ENCODE data around the gene PEAK1. TPM values are rescaled to one million over a fixed set of nuclear protein-coding genes. Genes with fewer than 3 reads are reported as not detected.
A peak's percentile ranks its signal among the peaks of the same experiment; 100 is the strongest.

The PEAK1 gene
- total and polyA plus RNA-seq, 2 experiments from 2014 or later = 7.8 to 34.1 TPM

GRCh38 chr15:77312523-77312922 is 107.4 kb downstream of the PEAK1 start:
- Mint-ChIP-seq H3K36me3 (ENCODE audit: low read depth) (no peaks in the 10 kb centered on the region), H3K4me3 (no peak overlapping the region), H3K27me3 (ENCODE audit: insufficient read depth, low read depth, poor library complexity) (peaks cover 1% of the 10 kb centered on the region), H3K9me3 (no peaks in the 10 kb centered on the region), H3K27ac (no peak overlapping the region; the same call in 1 of the 2 replicates), H3K4me1 (peaks cover 11% of the 10 kb centered on the region; the same call in 2 of the 3 replicates)
- Histone ChIP-seq H4K20me1 (replicated peaks; ENCODE audit: insufficient read depth) (no peaks in the 10 kb centered on the region), H3K27me3 (ENCODE audit: insufficient read depth) (no peaks in the 10 kb centered on the region), H3K4me3 (no peak overlapping the region), H3F3A (replicated peaks; ENCODE audit: low read depth) (no peaks in the 10 kb centered on the region), H2AFZ (no peak overlapping the region), H3K79me2 (replicated peaks; ENCODE audit: insufficient read depth) (no peaks in the 10 kb centered on the region), H3K9me2 (ENCODE audit: insufficient read depth) (no peaks in the 10 kb centered on the region), H3K4me1 (ENCODE audit: insufficient read depth) (peaks cover 6% of the 10 kb centered on the region), H3K4me2 (no peak overlapping the region), H3K36me3 (ENCODE audit: insufficient read depth) (no peaks in the 10 kb centered on the region; the same call in 1 of the 2 replicates), H3K27ac (ENCODE audit: low read depth) (0 out of 2 replicates have a peak overlapping the region, but pooled peaks have one; percentile 15)
- ATAC-seq = no peak
- no peak for TF ChIP-seq ZNF462 (CRISPR knock-in tag; IDR thresholded peaks at IDR 0.05)
- TF ChIP-seq EZH2phosphoT487 (IDR thresholded peaks at IDR 0.05; ENCODE audit: unreplicated experiment) = no peak
- no peak for TF ChIP-seq POLR2AphosphoS5 (IDR thresholded peaks at IDR 0.05; ENCODE audit: low read depth)
- no peak for TF ChIP-seq ZNF114 (CRISPR knock-in tag; IDR thresholded peaks at IDR 0.05)
- no peak for TF ChIP-seq CTCF (conservative IDR thresholded peaks at IDR 0.05; ENCODE audit: low read depth in 2 of 2)
- TF ChIP-seq, protein P1, sequence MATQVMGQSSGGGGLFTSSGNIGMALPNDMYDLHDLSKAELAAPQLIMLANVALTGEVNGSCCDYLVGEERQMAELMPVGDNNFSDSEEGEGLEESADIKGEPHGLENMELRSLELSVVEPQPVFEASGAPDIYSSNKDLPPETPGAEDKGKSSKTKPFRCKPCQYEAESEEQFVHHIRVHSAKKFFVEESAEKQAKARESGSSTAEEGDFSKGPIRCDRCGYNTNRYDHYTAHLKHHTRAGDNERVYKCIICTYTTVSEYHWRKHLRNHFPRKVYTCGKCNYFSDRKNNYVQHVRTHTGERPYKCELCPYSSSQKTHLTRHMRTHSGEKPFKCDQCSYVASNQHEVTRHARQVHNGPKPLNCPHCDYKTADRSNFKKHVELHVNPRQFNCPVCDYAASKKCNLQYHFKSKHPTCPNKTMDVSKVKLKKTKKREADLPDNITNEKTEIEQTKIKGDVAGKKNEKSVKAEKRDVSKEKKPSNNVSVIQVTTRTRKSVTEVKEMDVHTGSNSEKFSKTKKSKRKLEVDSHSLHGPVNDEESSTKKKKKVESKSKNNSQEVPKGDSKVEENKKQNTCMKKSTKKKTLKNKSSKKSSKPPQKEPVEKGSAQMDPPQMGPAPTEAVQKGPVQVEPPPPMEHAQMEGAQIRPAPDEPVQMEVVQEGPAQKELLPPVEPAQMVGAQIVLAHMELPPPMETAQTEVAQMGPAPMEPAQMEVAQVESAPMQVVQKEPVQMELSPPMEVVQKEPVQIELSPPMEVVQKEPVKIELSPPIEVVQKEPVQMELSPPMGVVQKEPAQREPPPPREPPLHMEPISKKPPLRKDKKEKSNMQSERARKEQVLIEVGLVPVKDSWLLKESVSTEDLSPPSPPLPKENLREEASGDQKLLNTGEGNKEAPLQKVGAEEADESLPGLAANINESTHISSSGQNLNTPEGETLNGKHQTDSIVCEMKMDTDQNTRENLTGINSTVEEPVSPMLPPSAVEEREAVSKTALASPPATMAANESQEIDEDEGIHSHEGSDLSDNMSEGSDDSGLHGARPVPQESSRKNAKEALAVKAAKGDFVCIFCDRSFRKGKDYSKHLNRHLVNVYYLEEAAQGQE (IDR thresholded peaks at IDR 0.05; ENCODE audit: unreplicated experiment) = no peak
- DNase-seq (ENCODE audit: low spot score) = no peak
